GM18861 (cell line): Measurements from ENCODE around the gene PADI2.

ENCODE experiments used
- ATAC-seq: cut with Tn5 transposase; IDR thresholded peaks from one replicate; pipeline ENCODE4 v1.9.1; 2021; ENCODE audit not compliant: unreplicated experiment

The PADI2 gene

DNA sequence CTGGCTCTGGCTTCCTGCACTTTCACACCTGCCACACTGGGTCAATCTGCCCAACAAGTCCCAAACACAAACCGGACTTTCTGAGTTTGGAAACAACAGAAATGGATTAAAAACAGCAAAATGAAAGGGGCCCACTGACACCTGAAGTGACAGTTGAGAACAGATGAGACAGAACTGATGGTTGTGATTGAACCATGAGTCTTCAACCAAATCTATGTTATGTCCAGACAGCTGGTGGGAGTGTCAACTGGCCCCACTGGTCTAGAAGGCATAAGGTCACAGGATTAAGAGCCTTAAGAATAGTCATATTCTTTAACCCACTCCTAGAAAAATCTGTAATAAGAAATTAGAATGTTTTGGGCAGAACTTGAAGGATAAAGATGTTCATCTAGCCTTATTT lies 94.5 kb downstream of the PADI2 start:
- no peak for ATAC-seq

GRCh38 chr1:17023573-17023972 lies 95.7 kb downstream of the PADI2 start:
- ATAC-seq: no peak

DNA sequence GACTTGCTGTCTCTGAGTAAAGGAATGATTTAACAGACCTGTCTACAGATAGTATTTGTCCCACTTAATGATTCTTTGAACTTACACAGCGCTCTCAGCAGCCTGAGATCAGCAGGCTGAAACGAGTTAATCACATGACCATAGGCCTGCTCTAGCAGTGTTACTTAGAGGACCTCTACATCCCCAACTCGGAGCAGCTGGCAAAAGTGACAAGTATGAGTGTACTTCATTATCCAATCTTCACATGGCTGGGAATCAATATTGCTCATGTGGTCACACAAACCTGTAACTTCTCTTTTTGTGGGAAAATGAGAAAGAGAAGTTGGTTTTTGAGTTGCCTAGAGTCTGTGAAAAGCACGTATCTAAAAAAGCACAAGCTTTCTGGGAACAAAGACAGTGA lies 96.1 kb downstream of the PADI2 start:
- no peak for ATAC-seq

DNA sequence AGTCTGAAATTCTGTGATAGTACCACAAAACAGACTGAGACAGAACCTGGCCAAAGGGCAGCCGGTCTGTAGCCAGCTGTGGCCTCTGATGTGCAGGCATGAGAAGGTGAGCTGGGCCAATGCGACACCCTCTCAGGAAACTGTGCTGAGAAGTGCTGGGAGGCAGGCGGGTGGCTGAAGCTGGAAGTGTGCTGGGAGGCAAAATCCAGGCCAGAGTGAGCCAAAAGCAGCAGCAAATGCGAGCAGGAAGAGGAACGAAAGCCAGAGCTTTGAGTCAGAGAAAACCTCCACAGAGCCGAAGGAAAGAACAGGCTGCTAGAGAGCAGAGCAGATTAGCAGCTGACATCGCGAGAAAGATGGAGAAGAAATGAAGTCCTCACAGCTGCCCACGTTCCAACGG lies 97.4 kb downstream of the PADI2 start:
- no peak for ATAC-seq

- no peak for ATAC-seq
These were observed 98.7 kb downstream of the PADI2 start for GRCh38 chr1:17020502-17020901.

- ATAC-seq: no peak
These were observed 100.4 kb downstream of the PADI2 start for GRCh38 chr1:17018849-17019248.

DNA sequence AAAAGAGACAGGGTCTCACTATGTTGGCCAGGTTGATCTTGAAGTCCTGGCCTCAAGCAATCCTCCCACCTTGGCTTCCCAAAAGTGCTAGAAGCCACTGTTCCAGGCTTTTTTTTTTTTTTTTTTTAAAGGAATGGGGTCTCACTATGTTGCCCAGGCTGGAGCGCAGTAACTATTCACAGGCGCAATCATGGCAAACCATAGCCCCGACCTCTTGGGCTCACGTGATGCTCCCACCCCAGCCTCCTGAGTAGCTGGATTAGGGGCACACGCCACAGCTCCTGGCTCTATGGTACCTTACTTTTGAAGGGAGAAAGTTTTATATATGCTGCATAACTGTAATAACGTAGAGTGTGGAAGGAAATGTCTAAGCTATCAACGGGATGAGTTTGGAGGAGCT lies 101.8 kb downstream of the PADI2 start:
- no peak for ATAC-seq
